HL-60/S4 treated with phorbol 12-myristate 13-acetate at 8.2 ng/mL for 4 days and 3 days (cell line): ENCODE data around the gene ABHD4.
"Not testable (repeated sequence)": the region's sequence is repeated elsewhere in the genome, so short reads cannot be mapped to it uniquely, and the experiment has no call there.

Experiments
- in situ Hi-C: fragments of 300-500 bp; cut with MboI; formaldehyde crosslinking; loops from 2 replicates; pipeline ENCODE4 v1.15.0; 2022; ENCODE audit warnings: low sequenced_read_pairs

The ABHD4 gene

DNA sequence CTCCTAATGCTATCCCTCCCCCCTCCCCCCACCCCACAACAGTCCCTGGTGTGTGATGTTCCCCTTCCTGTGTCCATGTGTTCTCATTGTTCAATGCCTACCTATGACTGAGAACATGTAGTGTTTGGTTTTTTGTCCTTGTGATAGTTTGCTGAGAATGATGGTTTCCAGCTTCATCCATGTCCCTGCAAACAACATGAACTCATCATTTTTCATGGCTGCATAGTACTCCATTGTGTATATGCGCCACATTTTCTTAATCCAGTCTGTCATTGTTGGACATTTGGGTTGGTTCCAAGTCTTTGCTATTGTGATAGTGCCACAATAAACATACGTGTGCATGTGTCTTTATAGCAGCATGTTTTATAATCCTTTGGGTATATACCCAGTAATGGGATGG lies 17.7 kb downstream of the ABHD4 start:
- in situ Hi-C loops = not testable (repeated sequence)

GRCh38 chr14:22622255-22622654 lies 24.2 kb downstream of the ABHD4 start:
- in situ Hi-C loops = no loop called here

GRCh38 chr14:22623047-22623446 lies 24.9 kb downstream of the ABHD4 start:
- in situ Hi-C loops = no loop called here

- in situ Hi-C loops = no loop called here
These were observed 28.5 kb downstream of the ABHD4 start for GRCh38 chr14:22626590-22626989.

DNA sequence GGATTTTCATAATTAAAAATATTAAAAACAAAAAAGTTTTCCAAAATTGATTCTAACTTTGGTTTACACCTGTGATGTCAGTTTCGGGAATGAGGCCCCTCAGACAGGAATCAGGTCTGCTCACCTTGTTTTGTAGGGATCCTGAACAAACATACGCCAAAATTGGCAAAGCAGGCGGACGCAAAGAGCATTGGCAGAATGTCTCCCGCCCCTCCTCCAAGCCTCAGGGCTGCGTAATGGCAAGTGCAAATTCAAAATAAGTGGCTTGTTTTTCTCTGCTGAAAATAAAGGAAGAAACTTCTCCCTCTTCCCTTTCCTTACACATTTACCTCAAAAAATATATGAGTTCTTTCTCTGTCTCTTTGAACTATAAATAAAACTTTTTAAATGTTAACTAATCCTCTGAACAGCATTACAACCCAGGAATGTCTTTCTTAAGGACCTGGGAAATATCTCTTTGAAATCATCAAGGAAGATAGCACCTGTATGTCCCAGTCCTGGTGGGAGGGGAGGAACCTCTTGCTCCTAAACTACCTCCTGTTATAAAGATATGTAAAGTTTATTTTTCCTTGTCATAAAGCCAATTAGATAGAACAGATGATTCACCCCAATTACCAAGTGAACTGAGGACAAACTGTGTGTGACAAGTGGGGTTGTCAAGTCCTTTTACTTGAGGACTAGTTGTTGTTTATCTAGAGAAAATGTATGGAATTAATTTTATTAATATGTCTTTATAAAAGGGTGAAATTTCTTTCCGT lies 29.6 kb downstream of the ABHD4 start:
- in situ Hi-C loops = no loop called here

GRCh38 chr14:22629361-22629760 lies 31.3 kb downstream of the ABHD4 start:
- in situ Hi-C loops = no loop called here

- in situ Hi-C loops = no loop called here
These were observed 32.0 kb downstream of the ABHD4 start for GRCh38 chr14:22630066-22630465.

DNA sequence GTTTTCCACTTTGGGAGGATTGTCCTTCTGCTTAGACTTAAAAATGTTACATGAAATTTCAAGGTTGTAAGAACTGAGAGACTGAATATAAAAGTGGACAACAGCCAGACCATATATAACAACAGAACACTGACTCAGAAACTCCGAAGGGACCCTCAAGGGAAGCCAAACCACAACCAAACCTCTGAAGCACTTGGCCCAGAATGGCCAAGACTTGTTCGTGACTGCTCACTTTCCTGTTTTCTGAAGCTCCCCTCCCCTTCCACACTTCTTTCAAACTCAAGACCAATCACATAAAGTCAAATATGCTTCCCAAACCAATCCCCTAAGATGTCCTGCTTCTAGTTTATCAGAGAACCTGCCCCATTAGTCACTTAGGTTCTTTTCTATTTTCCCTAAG lies 32.4 kb downstream of the ABHD4 start:
- in situ Hi-C loops = no loop called here

- in situ Hi-C loops = no loop called here
These were observed 36.3 kb downstream of the ABHD4 start for GRCh38 chr14:22634233-22634900.

DNA sequence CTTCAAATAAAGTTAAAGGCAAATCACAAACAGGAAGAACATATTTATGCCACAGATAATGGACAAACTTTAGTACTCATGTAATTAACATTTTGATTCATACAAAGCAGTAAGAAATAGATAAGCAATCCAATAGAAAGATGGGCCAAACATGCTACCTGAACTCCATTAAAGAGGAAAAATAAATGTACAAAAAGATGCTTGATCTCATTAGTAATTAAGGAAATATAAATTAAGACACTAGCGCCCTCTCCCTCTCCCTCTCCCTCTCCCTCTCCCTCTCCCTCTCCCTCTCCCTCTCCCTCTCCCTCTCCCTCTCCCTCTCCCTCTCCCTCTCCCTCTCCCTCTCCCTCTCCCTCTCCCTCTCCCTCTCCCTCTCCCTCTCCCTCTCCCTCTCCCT lies 37.9 kb downstream of the ABHD4 start:
- in situ Hi-C loops = not testable (repeated sequence)

- in situ Hi-C loops = loop anchor here (10.0 kb wide), 1 partner anchor 65 kb away; no protein-coding TSS in a partner anchor
These were observed 42.1 kb downstream of the ABHD4 start for GRCh38 chr14:22640192-22640591.

- in situ Hi-C loops = loop anchor here (10.0 kb wide), 1 partner anchor 67 kb away; no protein-coding TSS in a partner anchor
These were observed 43.7 kb downstream of the ABHD4 start for GRCh38 chr14:22641846-22642245.

DNA sequence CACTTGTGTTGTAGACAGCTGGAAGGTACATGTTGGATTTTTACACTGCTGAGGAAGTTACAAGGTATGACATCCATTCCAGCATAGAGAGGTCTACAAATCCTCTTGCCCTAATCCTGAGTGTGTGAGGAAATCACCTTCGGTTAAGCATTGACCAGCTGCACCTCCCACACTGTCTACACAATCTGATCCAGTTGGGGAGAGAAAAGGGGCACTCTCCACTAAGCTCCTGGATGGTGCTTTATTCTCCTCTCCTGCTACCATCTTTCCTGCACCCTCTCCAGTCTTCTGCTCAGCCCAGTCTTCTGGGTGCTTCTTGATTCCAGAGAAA lies 46.2 kb downstream of the ABHD4 start, which contains the start of gene OR6J1:
OR6J1 (minus strand) TSS at position 48 of the 331 bp plus-strand sequence. CDS start 9,541 bp downstream, outside the sequence.
- in situ Hi-C loops = loop anchor here (10.0 kb wide), 1 partner anchor 69 kb away; no protein-coding TSS in a partner anchor

DNA sequence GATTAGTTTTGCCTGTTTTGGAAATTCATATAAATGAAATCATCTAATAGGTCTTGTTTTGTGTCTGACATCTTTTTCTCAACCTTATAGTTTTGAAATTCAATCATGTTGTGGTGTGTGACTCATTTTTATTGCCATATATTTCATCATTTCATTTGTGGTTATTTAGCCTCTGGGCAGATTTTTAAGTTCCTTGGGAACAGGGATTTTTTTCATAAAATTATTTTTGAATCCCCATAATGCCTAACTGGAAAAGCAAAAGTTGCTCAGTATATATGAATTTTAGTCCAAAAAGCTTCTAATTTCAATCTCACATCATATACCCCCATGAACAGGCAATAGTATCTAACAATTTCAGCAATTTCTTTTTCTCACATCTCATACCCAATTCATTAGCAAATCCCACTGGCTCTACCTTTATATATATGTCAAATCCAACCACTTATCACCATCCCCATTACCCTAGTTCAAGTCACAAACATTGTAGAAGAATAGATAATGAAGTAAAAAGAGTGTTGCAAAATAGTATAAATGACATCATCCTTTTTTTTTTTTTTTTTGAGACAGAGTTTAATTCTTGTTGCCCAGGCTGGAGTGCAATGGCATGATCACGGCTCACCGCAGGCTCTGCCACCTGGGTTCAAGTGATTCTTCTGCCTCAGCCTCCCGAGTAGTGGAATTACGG lies 48.6 kb downstream of the ABHD4 start:
- in situ Hi-C loops = loop anchor here (10.0 kb wide), 1 partner anchor 72 kb away; no protein-coding TSS in a partner anchor

GRCh38 chr14:22648506-22648905 lies 50.4 kb downstream of the ABHD4 start:
- in situ Hi-C loops = loop anchor here (10.0 kb wide), 1 partner anchor 74 kb away; no protein-coding TSS in a partner anchor

DNA sequence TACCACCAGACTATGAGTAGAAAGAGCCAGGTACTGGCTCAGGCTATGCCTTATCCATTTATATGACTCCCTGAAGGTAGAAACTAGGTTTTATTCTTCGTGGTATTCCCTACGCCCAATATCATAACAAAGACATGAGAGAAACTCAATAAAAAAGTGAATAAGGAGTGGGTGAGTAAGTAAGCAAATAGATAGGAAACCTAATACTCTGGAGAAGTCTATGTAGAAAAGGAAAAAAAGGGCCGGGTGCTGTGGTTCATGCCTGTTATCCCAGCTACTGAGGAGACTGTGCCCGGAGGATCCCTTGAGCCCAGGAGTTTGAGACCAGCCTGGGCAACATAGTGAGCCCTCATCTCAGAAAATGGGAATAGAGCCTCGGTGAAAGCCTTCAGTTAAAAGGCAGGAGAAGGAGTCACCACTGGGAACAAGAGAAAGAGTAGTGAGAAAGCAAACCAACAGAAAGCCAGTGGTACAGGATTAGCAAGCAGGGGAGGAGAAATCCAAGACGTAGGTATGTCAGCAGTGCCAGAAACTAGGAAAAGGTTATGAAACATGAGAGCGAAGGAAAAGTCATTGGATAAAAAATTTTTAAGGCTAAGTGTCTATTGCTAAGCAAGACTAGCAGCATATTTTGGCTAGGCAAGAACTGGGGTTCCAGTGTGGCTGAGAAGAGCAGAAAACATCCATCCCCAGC lies 52.1 kb downstream of the ABHD4 start:
- in situ Hi-C loops = loop anchor here (10.0 to 25.0 kb wide), 2 partner anchors 215 to 263 kb away; no protein-coding TSS in a partner anchor

- in situ Hi-C loops = loop anchor here (10.0 to 25.0 kb wide), 2 partner anchors 214 to 264 kb away; no protein-coding TSS in a partner anchor
These were observed 52.9 kb downstream of the ABHD4 start for GRCh38 chr14:22650960-22651521.

- in situ Hi-C loops = loop anchor here (10.0 to 25.0 kb wide), 2 partner anchors 213 to 264 kb away; no protein-coding TSS in a partner anchor
These were observed 53.5 kb downstream of the ABHD4 start for GRCh38 chr14:22651586-22651985.

DNA sequence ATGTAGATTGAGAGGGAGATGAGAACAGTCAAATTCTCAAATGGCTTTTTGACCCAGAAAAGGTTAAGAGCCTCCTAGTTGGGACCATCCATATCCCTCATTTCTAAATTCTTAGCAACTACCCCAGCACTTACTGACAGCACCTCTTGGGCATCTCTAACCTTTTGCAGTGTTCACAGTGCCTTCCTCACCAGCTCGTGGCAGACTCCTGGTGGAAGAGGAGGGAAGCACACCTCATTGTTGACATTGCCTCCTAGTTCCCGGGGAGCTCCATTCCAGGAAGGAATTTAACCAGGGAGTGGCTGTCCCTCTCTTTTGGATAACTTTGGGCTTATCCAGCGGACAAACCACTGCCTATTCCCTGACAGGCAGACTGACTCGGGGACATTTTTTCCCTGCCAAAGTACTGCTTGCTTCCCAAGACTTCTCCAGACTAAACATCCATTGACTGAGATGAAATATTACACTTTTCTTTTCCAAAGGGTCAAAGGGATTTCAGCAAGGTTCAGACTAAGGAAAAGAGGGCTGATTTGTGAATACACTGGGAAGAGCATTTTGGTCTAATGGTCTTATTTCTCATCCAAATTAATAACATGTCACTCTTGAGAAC lies 55.0 kb downstream of the ABHD4 start:
- in situ Hi-C loops = loop anchor here (10.0 to 25.0 kb wide), 2 partner anchors 212 to 266 kb away; no protein-coding TSS in a partner anchor

DNA sequence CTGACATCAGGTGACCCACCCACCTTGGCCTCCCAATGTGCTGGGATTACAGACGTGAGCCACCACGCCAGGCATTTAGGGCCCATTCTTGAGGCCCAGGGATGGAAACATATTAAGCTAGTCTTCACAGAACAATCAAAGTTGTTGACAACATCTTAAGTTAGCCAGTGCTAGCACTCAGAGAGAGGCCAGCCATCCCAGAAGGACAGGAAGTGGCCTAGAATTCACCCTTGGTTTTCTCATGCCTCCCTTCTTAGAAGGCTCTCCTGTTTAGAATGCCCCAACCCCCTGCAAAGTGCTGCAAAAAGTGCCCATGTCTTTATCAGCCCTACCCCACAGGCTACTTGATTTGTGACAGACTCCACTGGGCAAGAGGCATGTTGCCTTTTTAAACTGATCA lies 58.1 kb downstream of the ABHD4 start:
- in situ Hi-C loops = loop anchor here (10.0 to 25.0 kb wide), 2 partner anchors 209 to 269 kb away; no protein-coding TSS in a partner anchor
